Tibial nerve (tissue), 4 donors: ENCODE data around the gene AGGF1. TPM values are rescaled to one million over a fixed set of nuclear protein-coding genes. Genes with fewer than 3 reads are reported as not detected.

Source experiments
- DNase-seq, 2 donors: peaks; one replicate each; pipeline ENCODE4 v3.0.0-alpha.2; 2019; ENCODE audit warnings: low spot score in 2 of 2
- H3K27ac ChIP-seq, 4 donors: fragments of 200-600 bp; sonication (generic) in 3 of 4; one replicate each; pipeline ENCODE4 v1.5.1; 2017 to 2019; ENCODE audit warnings: mild to moderate bottlenecking in 1 of 4
- H3K27me3 ChIP-seq, 2 donors: fragments of 200-600 bp; sonication (generic) in 1 of 2; one replicate each; pipeline versions ENCODE4 v1.5.1 to v1.6.0; 2017 to 2019
- H3K36me3 ChIP-seq, 3 donors: fragments of 200-600 bp; sonication (generic); one replicate each; pipeline ENCODE4 v1.5.1; 2018 to 2019
- H3K4me1 ChIP-seq, 4 donors: fragments of 200-600 bp; sonication (generic) in 3 of 4; one replicate each; pipeline ENCODE4 v1.5.1; 2017 to 2019
- H3K4me3 ChIP-seq, 4 donors: fragments of 200-600 bp; sonication (generic) in 3 of 4; one replicate each; pipeline ENCODE4 v1.5.1; 2017 to 2019; ENCODE audit warnings: mild to moderate bottlenecking in 1 of 4, moderate library complexity in 1 of 4
- H3K9me3 ChIP-seq, 4 donors: fragments of 200-600 bp; sonication (generic) in 3 of 4; one replicate each; pipeline ENCODE4 v1.5.1; 2017 to 2019
- CTCF ChIP-seq, 5 experiments: fragments of 200-600 bp in 3 of 5; fragments of 450-650 bp in 2 of 5; sonication (generic) in 3 of 5; IDR thresholded peaks; one replicate each; pipeline ENCODE4 v1.5.1; 2016 to 2019; ENCODE audit warnings: antibody characterized with exemption in 5 of 5, mild to moderate bottlenecking in 3 of 5, moderate library complexity in 2 of 5
- EP300 ChIP-seq, 2 donors: sonication (generic); formaldehyde crosslinking; IDR thresholded peaks; one replicate each; pipeline ENCODE4 v1.6.1; 2017; ENCODE audit warnings: antibody characterized with exemption in 2 of 2, mild to moderate bottlenecking in 1 of 2
- POLR2A ChIP-seq, 2 donors: fragments of 450-650 bp; IDR thresholded peaks; one replicate each; pipeline ENCODE4 v1.6.1; 2017; ENCODE audit warnings: antibody characterized with exemption in 2 of 2, mild to moderate bottlenecking in 2 of 2, moderate library complexity in 2 of 2
- WGBS, 2 donors: methylation state at CpG; one replicate each; pipeline ENCODE4 v1.1.5; 2018; 5-methylcytosine and 5-hydroxymethylcytosine counted together
- total RNA-seq, 4 donors: library from RNA; depleted of rRNA; stranded (reverse); fragments of >200 nt; gene quantifications; one replicate each; pipeline ENCODE4 v1.1.0, GENCODE V29; 2016

Gene AGGF1
- total RNA-seq, 4 donors from 2014 or later: 17.5 to 20.9 (median 18.6) TPM

GRCh38 chr5:77066184-77066583 is 36.0 kb downstream of the AGGF1 start:
- H3K27ac ChIP-seq: peak overlapping the region in 2 of 4 donors; percentile 46 to 65
- no peaks in the 10 kb centered on the region for H3K27me3 ChIP-seq
- no peaks in the 10 kb centered on the region for H3K9me3 ChIP-seq
- H3K36me3 ChIP-seq: peaks cover 0 to 75% (median 0%) of the 10 kb centered on the region in 3 donors
- H3K4me3 ChIP-seq: no peak overlapping the region
- TF ChIP-seq EP300 (IDR thresholded peaks at IDR 0.05): peak in 1 of 2 donors; percentile 8
- no peak for TF ChIP-seq POLR2A (IDR thresholded peaks at IDR 0.05)
- TF ChIP-seq CTCF (IDR thresholded peaks at IDR 0.05): no peak
- H3K4me1 ChIP-seq: peaks cover 0 to 4% (median 0%) of the 10 kb centered on the region in 4 donors
- DNase-seq: no peak
- WGBS, 2 donors: 85 to 92% methylated on average over 1 of the region's 1 CpG

GRCh38 chr5:77066823-77067442 is 36.7 kb downstream of the AGGF1 start:
- Histone ChIP-seq H3K4me3 (no peak overlapping the region), H3K27me3 (no peaks in the 10 kb centered on the region), H3K4me1 (peaks cover 0 to 4% (median 0%) of the 10 kb centered on the region in 4 donors), H3K9me3 (no peaks in the 10 kb centered on the region), H3K36me3 (peaks cover 0 to 67% (median 0%) of the 10 kb centered on the region in 3 donors), H3K27ac (peak overlapping the region in 1 of 4 donors; percentile 46)
- no peak for DNase-seq
- WGBS, 2 donors: 47 to 50% methylated on average over 1 of the region's 1 CpG
- TF ChIP-seq POLR2A (IDR thresholded peaks at IDR 0.05) (no peak), CTCF (IDR thresholded peaks at IDR 0.05) (no peak), EP300 (IDR thresholded peaks at IDR 0.05) (no peak)

- H3K27ac ChIP-seq: no peak overlapping the region
- peaks cover 0 to 11% (median 2%) of the 10 kb centered on the region in 4 donors for H3K4me1 ChIP-seq
- no peaks in the 10 kb centered on the region for H3K9me3 ChIP-seq
- peaks cover 0 to 10% (median 0%) of the 10 kb centered on the region in 3 donors for H3K36me3 ChIP-seq
- WGBS, 2 donors: 42 to 46% methylated on average over 2 of the region's 2 CpGs
- TF ChIP-seq CTCF (IDR thresholded peaks at IDR 0.05): no peak
- no peak for TF ChIP-seq EP300 (IDR thresholded peaks at IDR 0.05)
- TF ChIP-seq POLR2A (IDR thresholded peaks at IDR 0.05): no peak
- H3K27me3 ChIP-seq: no peaks in the 10 kb centered on the region
- no peak for DNase-seq
- no peak overlapping the region for H3K4me3 ChIP-seq
Observed at GRCh38 chr5:77073667-77074066, 43.5 kb downstream of the AGGF1 start.

- TF ChIP-seq EP300 (IDR thresholded peaks at IDR 0.05) (no peak), CTCF (IDR thresholded peaks at IDR 0.05) (no peak), POLR2A (IDR thresholded peaks at IDR 0.05) (no peak)
- DNase-seq: no peak
Observed at GRCh38 chr5:77074745-77075144, 44.5 kb downstream of the AGGF1 start.

GRCh38 chr5:77076961-77077828 is 47.0 kb downstream of the AGGF1 start:
- 10% methylated on average over 8 to 33 of the region's 105 CpGs for WGBS, 2 donors

More at GRCh38 chr5:77074745-77075144, 44.5 kb downstream of the AGGF1 start:
- no peak overlapping the region for H3K27ac ChIP-seq
- peaks cover 0 to 4% (median 0%) of the 10 kb centered on the region in 3 donors for H3K36me3 ChIP-seq
- H3K4me3 ChIP-seq: no peak overlapping the region
- no peaks in the 10 kb centered on the region for H3K27me3 ChIP-seq
- H3K4me1 ChIP-seq: peaks cover 0 to 11% (median 2%) of the 10 kb centered on the region in 4 donors
- WGBS, 2 donors: 81 to 85% methylated on average over 4 of the region's 4 CpGs
- H3K9me3 ChIP-seq: no peaks in the 10 kb centered on the region

More at GRCh38 chr5:77076961-77077828, 47.0 kb downstream of the AGGF1 start:
- H3K27ac ChIP-seq: peak overlapping the region in 2 of 4 donors; percentile 36 to 81
- no peaks in the 10 kb centered on the region for H3K36me3 ChIP-seq
- DNase-seq: peak; percentile 53 to 57
- H3K4me1 ChIP-seq: peaks cover 0 to 11% (median 2%) of the 10 kb centered on the region in 4 donors
- H3K9me3 ChIP-seq: no peaks in the 10 kb centered on the region
- H3K27me3 ChIP-seq: no peaks in the 10 kb centered on the region
- TF ChIP-seq CTCF (IDR thresholded peaks at IDR 0.05): peak; percentile 60 to 94 (median 86)
- no peak for TF ChIP-seq EP300 (IDR thresholded peaks at IDR 0.05)
- peak overlapping the region; percentile 23 to 74 (median 42) for H3K4me3 ChIP-seq
